Uterus (tissue), 2 donors: ENCODE data around the gene ERCC6L2.

Experiments
- CTCF ChIP-seq, 4 experiments: fragments of 200-600 bp in 2 of 4; fragments of 450-650 bp in 2 of 4; sonication (generic) in 2 of 4; IDR thresholded peaks; one replicate each; pipeline ENCODE4 v1.5.1; 2016 to 2019; ENCODE audit warnings: antibody characterized with exemption in 4 of 4, mild to moderate bottlenecking in 2 of 4, moderate library complexity in 1 of 4
- POLR2A ChIP-seq, 2 donors: fragments of 450-650 bp; IDR thresholded peaks; one replicate each; pipeline ENCODE4 v1.6.1; 2016; ENCODE audit warnings: antibody characterized with exemption in 2 of 2, mild to moderate bottlenecking in 1 of 2, moderate library complexity in 1 of 2

- TF ChIP-seq CTCF (IDR thresholded peaks at IDR 0.05) (no peak), POLR2A (IDR thresholded peaks at IDR 0.05) (no peak)
Measured at GRCh38 chr9:95937131-95937530, 61.6 kb downstream of the ERCC6L2 start.
